Activated T-cell treated with anti-CD3 and anti-CD28 coated beads, Interleukin-2, amount 50 U/mL, for 1 hour (primary cell): ENCODE results near the gene CRHR1.
A peak's percentile ranks its signal among the peaks of the same experiment; 100 is the strongest.
"Not testable (repeated sequence)": the region's sequence is repeated elsewhere in the genome, so short reads cannot be mapped to it uniquely, and the experiment has no call there.

Experiments used
- DNase-seq: peaks from one replicate; pipeline ENCODE4 v3.0.0-alpha.2; 2020

CRHR1 gene

GRCh38 chr17:45784293-45784740 lies at the start of gene CRHR1:
TSS of gene CRHR1 (plus strand) at chr17:45784320. CDS start at chr17:45784545, 225 bp downstream.
- DNase-seq = peak; percentile 22

GRCh38 chr17:45734598-45734997 lies 49.5 kb upstream of the CRHR1 start:
- no peak for DNase-seq

GRCh38 chr17:45735488-45735887 lies 48.6 kb upstream of the CRHR1 start:
- DNase-seq = no peak

- DNase-seq = no peak
Observed at GRCh38 chr17:45739786-45740185, 44.3 kb upstream of the CRHR1 start.

DNA sequence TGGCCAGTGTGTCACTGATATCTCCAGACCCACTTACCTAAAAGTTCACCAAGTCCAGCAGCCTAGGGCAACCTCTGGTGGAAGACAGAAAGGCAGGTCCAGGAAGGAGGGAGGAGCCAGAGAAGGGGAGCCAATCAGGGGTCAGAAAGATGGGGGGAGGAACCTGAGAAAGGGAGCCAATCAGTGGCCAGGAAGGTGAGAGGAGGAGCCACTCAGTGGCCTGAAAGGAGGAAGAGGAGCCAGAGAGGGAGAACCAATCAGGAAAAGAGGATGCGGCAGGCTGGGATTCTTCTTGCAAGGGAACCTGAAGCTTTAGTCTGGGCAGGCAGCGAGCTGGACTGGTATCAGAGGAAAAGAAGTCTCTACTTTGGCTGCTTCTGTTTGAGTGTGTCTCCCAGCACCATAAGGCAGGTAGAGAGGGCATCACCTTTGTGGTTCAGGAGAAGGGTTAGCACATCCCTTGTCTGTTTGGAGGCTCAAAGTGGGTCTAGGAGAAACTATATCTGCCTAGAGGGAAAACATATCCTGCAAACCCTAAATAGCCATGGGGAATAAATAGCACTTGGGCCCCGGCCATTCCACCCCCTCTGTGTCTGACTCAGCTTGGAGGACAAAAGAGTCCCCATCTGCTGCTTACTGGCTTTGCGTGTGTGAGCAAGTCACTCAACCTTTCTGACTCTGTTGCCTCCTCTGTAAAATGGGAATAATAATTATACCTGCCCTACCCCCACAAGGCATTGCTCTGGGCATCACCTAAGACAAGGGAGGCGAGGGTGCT lies 43.4 kb upstream of the CRHR1 start:
- DNase-seq = no peak

DNA sequence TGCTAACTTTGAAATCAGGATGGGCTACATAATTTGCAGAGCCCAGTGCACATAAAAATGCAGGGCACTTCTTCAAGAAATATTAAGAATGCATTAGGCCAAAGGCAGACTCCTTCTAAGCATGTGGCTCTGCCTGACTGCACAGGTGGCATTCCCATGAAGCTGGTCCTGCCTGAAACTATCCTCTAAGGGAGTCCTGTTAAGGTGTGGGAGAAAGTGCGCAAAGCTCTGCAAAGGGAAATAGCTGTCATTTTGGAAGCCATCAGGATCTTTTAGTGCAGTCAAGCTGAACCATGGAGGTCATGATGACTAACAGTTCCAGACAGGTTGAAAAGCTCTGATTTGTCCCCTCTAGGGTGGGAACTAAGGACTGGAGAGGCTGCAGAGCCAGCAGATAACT lies 41.9 kb upstream of the CRHR1 start:
- no peak for DNase-seq

DNA sequence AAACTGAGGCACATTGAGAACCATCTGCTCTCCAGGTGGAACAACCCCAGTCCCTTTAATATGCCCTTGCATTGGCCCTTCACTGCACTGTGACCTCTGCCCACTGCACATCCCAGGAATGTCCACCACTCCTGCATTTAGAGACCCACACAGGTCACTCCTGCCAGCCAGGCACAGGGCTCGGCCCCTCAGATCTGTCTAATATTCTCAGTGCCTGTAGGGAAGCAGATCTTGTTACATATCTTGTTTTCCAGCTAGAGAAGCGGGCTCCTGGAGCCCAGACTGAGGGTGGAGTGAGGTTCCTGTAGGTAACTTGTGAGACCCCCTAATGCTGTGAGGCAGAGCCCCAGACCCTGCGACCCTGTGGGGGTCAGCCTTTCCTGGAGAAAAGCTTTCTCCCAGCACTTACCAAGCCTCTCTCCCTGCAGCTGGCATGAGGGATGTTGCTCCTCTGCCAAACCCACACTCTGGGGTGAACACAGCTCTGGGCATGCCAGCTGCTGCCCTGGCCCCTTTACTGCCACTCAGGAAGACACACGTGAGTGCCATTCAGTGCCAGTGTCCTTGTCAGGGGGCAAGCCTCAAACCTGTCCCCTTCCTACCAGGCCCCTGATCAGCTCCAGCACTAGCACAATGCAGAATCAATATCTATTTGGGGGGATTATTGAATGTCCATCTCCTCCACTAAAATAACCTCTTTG lies 40.3 kb upstream of the CRHR1 start:
- DNase-seq = no peak

DNA sequence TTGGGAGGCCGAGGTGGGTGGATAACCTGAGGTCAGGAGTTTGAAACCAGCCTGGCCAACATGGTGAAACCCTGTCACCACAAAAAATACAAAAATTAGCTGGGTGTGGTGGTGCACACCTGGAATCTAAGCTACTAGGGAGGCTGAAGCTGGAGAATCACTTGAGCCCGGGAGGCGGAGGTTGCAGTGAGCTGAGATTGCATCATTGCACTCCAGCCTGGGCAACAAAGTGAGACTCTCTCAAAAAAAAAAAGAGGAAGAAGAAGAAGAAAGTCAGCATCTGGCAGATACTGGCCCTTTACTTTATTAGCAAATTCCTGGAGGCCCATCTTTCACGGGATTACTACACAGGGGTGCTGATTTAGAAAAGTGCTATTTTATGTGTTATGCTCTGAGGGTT lies 39.3 kb upstream of the CRHR1 start:
- DNase-seq = not testable (repeated sequence)

DNA sequence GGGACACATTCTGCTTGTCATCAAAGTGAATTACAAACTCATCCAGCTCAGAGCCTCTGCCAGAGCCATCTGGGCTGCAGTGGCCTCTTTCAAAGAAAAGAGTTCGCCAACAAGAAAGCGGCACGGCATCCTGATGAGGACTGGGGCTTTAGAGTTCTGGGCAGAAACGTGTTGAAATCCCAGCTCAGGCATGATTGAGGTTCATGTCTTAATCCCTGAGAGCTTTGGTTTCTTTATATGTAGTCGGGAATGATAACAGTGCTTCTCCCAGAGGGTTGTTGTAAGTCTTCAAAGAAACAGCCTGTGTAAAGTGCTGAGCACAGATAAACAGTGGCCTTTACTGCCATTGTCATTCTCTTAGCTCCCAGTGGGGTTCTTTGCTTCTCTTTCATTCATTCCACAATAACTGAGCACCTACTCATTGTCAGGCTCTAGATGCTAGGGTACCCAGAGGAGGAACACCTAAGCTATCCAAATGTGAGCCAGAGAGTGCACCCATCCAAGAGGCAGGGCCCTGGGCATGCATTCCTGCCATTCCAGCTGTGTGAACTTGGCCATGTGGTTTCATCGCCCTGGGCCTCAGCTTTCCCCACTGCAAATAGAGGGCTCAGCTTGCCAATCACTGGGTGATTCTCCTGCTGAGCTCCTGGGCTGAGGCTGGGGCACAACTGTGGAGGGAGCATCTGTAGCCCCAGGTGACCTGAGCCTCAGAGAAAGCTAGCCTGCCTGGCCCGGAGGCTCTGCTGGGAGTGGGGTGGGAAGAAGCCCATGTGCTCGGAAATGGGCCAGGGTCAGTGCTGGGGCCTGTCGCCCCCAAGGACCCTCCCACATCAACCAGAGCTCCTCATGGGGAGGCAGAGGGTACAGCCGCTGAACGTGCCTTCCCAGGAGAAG lies 38.3 kb upstream of the CRHR1 start:
- no peak for DNase-seq

DNA sequence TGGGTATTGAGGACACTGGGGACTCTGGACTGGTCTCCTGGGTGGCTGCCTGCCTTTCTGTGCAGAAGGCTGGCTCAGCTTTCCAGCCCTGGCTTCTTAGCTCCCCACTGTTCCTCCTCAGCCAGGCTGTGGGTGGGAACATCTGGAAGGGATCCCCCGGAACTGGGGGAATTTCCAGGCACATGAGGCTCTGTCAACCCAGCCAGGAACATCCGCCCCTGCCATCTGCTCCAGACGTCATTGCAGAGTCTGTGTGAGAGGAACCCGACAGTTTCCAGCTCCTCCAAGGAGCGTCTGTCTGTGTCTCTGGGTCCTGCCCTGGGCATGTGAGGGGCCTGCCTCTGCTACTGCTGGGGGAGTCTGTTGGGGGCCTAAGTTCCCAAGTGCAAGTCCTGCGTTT lies 36.2 kb upstream of the CRHR1 start:
- DNase-seq = no peak

DNA sequence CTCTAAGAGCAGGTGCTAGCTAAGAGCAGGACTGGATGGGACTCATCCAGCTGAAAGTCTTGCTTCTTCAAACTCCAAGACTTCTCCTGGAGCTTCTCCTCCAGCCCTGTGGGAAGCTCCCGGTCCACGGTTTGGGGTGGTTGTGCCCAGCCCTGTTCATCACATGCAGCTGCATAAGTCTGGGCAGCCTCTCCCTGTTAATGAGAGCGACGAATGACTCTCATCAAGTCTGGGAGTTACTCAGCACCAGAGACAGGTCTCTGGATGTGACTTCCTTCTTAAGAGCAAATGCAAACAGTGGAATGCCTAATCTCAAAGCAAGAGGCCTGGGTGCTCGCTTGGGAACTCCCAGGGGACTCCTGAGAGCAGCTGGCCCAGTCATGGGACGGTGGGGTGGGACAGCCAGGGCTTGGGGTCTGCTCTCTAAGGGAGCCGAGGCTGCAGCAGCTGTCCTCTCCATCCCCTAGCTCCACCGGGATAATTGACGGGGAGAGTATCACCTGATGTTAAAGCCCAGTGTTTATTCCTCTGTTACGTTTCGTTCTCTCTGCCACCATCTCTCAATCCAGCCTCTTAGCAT lies 35.3 kb upstream of the CRHR1 start:
- no peak for DNase-seq

- DNase-seq = no peak
Observed at GRCh38 chr17:45749831-45750335, 34.2 kb upstream of the CRHR1 start.

GRCh38 chr17:45750779-45751440 lies 33.2 kb upstream of the CRHR1 start:
- no peak for DNase-seq

DNA sequence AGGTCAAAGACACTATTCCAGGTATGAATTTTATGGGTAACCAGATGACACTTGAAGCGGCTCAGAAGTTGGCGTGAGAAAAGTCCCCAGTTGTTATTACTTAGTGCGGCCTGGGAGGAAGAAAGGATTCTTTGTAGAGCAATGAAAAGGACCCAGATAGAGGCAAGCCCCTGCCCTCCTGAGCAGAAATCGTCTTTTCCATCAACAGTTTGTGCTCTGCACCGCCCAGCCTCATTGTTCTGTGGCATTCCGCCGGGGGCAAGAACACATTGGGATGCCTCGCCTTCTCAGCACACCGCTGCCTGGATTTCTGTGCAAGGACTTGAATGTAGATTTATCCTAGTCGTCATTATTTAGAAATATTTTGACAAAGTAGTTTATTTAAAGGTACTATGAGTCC lies 32.7 kb upstream of the CRHR1 start:
- no peak for DNase-seq

DNA sequence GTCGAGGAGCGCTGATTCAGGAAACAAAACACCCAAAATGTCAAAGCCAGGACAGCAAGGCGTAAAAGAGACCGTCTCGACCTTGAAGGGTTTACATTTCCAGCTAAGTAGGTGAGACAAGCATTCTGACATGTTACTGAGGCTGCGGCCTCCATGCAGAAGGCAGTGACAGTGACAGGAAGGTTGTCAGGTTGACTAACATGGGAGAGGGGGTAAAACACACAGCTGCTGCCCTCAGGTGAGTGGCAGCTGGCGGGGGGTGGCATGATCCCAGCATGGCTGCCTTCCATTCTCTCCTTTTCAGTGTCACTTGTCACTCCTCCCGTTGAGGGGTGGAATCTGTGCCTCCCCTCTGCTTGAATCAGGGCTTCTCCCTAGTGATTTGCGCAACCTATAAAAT lies 31.9 kb upstream of the CRHR1 start:
- no peak for DNase-seq

- no peak for DNase-seq
Observed at GRCh38 chr17:45753645-45754225, 30.4 kb upstream of the CRHR1 start.

DNA sequence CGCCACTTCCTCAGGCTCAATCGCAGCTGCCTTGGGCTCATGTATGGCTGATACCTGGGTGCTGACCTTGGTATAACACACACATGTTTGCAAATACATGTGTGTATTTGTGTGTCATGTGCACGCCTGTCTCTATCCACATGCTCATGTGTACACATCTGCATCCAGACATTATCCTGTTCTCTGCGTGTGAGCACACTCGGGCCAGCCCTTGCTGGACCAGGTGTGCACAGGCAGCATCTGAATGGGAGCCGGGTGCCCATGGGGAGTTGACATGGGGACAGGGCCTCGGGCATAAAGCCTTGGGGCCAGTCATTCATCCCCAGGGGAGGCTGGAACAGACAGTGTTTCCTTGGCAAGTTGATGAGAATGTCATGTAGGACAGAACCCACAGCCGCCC lies 29.1 kb upstream of the CRHR1 start:
- DNase-seq = no peak

DNA sequence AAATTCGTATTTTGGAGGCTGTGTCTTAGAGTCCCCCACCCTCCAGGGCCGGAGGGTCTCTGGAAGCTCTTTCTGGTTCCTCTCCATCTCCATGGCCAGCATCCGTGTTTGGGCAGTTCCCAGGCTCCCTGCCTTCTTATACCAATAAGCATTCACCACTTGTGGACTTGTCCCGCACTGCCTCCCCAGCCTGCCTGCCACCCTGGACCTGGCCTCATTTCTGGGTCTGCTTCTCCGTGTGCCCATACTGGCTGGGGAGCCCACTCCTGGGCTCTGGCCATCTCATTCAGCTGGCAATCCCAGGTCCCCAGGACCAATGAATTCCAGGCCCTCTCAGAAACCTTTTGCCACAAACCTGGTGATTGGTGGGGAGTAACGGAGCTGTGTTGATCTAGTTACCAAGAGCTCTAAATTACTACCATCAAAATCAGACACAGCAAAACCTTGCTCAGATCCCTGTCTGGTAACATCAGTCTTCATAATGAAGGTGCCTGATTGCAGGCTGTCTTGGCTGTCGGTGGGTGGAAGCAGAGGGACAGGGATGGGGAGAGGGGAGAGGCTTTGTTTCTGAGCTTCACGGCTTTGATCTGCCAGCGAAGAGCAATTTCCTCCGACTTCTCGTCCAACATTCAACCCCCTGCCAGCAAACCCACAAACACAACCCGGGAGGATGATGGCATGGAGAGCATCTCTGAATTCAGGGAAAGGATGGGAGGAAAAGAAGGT lies 27.7 kb upstream of the CRHR1 start:
- DNase-seq = no peak

GRCh38 chr17:45757431-45758218 lies 26.5 kb upstream of the CRHR1 start:
- no peak for DNase-seq

- no peak for DNase-seq
Observed at GRCh38 chr17:45758544-45758943, 25.6 kb upstream of the CRHR1 start.
